HG02840 (cell line): ENCODE measurements around the gene VMP1.
"Not testable (repeated sequence)": the region's sequence is repeated elsewhere in the genome, so short reads cannot be mapped to it uniquely, and the experiment has no call there.

ENCODE experiments used
- ATAC-seq: cut with Tn5 transposase; IDR thresholded peaks from one replicate; pipeline ENCODE4 v1.9.1; 2021; ENCODE audit warnings: mild to moderate bottlenecking, moderate library complexity, moderate number of reproducible peaks; ENCODE audit not compliant: unreplicated experiment, low FRiP score

VMP1 gene

DNA sequence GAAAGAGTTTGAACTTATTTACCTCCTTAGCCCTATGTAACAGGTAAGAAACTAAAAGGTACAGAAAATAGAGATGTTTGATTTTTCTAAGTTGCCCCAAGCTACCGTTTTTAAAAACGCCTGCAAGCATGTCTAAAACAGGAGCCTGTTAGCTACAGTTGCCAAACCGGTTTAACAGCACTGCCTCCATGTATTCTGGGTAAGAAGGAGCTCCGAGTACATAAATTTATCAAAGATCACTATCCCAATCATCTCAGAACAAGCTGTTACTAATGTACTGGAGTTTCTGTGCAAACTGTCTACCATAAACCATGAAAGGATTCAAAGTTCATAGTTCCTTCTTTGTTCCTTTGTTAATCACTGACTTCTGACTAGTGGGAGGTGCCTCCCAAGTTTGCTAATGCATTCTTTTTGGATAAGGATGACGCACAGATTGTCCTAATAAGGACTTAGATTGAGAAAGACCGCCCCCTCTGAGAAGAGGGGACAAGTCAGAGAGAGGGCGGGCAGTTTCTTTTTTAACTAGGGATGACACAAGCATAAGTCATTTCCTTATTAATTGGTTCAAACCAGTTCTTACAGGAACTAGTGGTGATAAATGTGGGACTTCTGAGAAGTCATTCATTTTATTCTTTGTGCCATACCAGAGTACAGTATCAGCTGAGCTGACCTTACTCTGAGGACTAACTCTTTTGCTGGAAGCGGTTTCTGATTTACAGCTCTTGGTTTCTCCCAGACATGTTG, 130.0 kb downstream of the VMP1 start:
- ATAC-seq: peak; percentile 73

DNA sequence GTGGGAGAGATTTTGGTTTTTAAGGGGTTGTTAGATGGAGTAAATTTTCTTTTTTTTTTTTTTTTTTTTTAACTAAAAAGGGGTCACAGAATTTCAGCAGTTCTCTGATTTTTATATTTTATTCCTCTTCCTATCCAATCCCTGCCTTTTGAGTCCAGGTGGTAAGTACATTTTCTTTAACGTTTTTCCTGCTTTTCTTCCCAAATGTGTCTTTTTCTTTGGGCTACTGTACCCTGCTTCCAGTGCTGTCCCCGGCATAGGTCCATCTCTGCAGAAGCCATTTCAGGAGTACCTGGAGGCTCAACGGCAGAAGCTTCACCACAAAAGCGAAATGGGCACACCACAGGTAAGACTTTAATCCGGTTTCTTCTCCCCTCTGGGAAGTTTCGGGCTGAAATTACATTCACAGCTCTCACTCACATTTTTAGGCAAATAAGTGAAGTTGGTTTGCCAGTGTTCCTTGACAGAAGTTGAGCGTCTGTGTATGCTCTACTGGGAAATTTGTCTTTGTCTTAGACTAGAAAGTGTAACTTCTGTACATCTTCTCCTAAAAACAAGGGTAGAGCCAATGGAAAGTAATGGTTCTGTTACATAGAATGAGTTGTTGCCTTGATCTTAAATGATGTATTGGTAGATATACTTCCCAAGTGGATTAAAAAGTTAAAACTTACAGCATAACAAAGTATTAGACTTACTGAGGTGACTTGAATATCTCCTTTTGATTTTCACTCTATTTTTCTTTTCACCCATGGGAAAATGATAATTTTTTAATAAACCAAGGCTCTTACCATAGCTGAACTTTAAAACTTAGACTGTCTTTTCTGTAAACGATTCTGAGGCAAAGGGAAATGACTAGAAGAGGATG, 130.8 kb downstream of the VMP1 start:
- no peak for ATAC-seq

DNA sequence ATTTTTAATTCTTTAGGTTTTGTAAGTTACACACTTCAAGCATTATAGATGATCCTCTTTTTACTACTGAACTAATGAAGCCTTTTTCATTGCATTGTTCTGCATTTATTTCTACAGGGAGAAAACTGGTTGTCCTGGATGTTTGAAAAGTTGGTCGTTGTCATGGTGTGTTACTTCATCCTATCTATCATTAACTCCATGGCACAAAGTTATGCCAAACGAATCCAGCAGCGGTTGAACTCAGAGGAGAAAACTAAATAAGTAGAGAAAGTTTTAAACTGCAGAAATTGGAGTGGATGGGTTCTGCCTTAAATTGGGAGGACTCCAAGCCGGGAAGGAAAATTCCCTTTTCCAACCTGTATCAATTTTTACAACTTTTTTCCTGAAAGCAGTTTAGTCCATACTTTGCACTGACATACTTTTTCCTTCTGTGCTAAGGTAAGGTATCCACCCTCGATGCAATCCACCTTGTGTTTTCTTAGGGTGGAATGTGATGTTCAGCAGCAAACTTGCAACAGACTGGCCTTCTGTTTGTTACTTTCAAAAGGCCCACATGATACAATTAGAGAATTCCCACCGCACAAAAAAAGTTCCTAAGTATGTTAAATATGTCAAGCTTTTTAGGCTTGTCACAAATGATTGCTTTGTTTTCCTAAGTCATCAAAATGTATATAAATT, 132.3 kb downstream of the VMP1 start:
- no peak for ATAC-seq

DNA sequence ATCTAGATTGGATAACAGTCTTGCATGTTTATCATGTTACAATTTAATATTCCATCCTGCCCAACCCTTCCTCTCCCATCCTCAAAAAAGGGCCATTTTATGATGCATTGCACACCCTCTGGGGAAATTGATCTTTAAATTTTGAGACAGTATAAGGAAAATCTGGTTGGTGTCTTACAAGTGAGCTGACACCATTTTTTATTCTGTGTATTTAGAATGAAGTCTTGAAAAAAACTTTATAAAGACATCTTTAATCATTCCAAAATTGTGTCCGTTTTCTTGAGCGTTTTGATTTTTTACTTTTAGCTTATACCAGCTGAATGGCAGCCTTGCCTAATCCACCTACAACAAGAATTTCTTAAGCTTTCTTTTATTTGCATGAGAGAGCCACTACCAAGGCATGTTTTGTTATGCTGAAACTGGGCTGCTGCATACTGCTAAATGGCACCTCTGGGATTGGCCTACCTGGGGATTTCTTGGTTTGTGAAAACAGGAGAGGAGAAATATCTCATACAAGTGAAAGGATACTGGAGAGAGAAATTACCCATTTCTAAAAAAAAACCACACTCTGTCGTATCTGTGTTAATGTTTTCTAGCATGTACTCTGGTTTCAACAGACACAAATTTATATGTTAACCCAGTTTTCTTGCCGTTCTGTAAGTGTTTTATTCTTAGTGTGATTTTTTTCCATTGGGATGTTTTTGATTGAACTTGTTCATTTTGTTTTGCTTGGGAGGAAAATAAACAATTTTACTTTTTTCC, 133.1 kb downstream of the VMP1 start:
- no peak for ATAC-seq

DNA sequence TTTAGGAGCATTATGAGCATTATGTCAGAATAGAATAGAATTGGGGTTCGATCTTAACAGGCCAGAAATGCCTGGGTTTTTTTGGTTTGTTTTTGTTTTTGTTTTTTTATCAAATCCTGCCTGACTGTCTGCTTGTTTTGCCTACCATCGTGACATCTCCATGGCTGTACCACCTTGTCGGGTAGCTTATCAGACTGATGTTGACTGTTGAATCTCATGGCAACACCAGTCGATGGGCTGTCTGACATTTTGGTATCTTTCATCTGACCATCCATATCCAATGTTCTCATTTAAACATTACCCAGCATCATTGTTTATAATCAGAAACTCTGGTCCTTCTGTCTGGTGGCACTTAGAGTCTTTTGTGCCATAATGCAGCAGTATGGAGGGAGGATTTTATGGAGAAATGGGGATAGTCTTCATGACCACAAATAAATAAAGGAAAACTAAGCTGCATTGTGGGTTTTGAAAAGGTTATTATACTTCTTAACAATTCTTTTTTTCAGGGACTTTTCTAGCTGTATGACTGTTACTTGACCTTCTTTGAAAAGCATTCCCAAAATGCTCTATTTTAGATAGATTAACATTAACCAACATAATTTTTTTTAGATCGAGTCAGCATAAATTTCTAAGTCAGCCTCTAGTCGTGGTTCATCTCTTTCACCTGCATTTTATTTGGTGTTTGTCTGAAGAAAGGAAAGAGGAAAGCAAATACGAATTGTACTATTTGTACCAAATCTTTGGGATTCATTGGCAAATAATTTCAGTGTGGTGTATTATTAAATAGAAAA, 133.8 kb downstream of the VMP1 start:
- not testable (repeated sequence) for ATAC-seq

DNA sequence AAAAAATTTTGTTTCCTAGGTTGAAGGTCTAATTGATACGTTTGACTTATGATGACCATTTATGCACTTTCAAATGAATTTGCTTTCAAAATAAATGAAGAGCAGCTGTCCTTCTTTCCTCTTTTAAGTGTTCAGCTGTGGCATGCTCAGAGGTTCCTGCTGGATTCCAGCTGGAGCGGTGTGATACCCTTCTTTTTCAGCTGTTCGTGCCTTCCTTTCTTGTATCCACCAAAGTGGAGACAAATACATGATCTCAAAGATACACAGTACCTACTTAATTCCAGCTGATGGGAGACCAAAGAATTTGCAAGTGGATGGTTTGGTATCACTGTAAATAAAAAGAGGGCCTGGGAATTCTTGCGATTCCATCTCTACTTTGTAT, 134.4 kb downstream of the VMP1 start:
- not testable (repeated sequence) for ATAC-seq

DNA sequence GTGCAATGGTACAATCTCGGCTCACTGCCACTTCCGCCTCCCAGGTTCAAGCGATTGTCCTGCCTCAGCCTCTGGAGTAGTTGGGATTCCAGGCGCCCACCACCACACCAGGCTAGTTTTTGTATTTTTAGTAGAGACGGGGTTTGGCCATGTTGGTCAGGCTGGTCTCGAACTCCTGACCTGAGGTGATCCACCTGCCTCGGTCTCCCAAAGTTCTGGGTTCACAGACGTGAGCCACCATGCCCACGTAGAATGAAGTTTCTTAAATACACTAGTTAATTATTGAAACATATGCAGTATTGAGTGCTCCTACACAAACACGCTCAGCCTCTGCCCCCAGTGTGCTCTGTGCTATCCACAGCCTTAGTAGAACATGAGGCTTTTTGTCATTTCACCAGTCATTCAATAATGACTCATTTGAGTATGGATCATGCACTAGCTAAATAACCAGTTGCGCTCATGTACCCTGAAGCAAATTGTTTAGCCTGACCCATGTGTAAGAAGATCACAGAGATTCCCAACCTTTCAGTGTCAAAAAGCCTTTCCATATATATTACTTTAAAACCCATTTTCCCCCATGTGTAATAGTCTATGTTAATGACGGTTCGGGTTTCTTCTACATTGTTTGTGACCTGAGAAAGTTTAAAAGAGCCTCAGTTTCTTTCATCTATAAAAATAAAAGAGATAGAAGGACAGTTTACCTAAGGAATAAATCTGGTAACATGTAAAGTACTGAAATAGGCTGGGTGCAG, 135.6 kb downstream of the VMP1 start:
- ATAC-seq: no peak

DNA sequence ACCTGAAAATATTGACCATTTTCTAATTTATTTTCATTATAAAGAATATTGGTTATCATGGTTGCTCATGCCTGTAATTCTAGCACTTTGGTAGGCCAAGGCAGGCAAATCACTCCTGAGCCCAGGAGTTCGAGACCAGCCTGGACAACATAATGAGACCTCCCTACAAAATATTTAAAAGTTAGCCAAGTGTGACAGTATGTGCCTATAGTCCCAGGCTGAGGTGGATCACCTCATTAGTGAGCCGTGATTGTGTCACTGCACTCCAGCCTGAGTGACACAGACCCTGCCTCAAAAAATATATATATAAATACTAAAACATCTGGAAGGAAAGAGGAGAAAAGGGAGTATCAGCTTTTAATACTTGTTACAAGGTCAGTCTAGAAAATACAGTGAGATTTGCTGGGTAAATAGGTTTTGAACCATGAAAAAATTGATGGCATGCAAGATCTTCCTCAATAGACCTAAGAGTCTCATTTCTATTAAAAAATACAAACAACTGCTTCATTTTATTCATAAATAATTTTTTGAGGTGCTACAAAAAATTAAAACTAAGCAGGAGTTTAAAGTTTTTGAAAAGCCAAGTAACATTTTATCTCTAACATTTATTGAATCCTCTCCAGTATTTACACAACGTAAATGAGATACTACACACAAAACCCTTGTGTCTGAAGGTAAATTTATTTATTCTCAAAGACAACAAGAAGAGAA, 137.6 kb downstream of the VMP1 start:
- ATAC-seq: no peak

DNA sequence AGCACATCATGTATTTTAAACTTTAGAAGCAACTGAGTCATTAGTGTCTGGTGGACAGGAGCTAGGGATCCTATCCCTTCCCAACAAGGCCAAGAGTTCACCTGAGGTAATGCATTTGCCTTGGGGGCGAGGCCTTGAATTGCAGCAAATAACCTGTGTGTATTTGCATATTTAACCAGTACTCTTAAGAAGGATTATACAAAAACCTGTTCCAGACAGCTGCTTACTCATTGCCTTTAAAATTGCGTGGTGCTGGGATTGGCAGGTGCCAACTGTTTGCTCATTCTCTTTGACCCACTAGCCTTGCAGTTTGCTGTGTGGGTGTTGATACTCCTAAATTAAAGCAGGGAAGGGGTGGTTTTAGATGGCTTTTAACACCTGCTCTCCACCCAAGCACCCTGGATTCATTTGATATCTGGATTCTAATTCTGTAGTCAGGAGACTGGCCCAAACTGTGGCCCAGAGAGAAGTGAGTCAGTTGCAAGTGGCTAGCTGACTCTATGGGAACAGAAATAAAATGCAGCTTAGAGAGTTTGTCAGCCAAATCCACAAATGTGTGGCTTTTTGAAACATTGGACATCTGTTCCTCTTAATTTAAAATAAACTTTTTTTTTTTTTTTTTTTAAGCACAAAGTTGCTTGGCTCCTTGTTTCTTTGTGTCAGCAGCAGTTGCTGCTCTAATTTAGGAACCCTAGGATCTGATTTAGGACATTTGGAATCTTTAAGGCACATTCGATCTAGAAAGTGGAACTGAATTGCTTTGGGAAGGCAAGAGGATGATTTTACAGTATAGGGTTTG, 138.3 kb downstream of the VMP1 start:
- no peak for ATAC-seq

DNA sequence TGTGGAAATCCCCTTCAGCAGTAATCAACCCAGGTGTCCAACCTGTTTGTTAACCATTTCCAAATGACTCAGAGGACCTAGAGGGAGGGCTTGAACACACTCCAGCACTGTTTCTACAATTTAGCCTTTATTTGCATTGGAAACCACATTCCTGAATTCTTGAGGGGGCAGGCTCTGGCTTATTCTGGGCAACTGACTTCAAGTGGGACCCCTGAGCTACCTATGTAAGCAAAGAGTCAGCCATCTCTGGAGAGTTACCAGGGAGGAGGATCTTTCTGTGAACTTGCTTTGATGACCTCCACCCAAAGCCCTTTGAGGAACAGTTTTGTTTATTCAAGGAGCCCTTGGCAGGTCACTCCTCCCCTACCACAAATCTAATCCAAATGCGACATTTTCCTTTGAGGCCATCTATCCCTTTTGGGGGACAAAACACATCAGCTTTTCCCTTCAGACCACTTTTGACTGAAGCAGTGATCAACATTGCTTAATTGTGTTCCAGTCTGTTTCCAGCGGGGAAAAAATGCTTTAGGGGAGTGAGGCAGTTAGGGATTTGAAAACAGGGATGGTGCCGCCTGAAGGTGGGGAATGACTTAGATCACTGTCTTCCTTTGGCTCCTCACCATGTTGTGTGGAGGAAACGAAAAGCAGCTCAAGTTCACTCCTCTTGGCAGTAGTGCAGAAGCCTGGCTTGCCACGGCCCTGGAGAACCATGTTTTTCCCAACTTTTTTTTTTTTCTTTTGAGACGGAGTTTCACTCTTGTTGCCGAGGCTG, 139.1 kb downstream of the VMP1 start:
- ATAC-seq: no peak

DNA sequence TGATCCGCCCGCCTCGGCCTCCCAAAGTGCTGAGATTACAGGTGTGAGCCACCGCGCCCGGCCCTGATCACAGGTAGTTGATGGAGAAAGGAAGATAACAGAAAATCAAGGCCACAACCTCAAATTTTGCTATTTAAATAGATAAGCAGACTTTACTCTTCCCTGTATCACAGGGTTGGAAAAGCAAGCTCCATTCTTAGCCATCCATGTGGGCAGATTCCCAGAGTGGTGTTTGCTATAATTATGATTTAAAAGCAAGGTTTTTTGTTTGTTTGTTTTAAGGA, 140.9 kb downstream of the VMP1 start:
- ATAC-seq: no peak

DNA sequence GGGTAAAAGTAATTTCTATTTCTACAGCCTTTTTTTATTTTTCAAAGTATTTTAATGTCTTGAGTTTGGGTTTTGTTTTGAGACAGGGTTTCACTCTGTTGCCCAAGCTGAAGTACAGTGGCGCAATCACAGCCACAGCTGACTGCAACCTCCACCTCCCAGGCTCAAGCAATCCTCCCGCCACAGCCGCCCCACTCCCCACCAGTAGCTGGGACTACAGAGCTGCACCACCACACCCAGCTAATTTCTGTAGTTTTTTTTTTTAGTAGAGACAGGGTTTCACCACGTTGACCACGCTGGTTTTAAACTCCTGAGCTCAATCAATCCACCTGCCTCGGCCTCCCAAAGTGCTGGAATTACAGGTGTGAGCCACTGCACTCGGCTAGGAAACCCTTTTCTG, 141.3 kb downstream of the VMP1 start:
- ATAC-seq: no peak

DNA sequence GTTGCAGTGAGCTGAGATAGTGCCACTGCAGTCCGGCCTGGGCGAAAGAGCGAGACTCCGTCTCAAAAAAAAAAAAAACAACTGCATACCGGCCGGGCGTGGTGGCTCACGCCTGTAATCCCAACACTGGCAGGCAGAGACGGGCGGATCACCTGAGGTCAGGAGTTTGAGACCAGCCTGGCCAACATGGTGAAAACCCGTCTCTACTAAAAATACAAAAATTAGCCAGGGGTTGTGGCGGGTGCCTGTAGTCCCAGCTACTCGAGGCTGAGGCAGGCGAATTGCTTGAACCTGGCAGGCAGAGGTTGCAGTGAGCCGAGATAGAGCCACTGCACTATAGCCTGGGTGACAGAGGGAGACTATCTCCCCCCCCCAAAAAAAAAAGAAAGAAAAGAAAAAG, 142.9 kb downstream of the VMP1 start:
- ATAC-seq: not testable (repeated sequence)

DNA sequence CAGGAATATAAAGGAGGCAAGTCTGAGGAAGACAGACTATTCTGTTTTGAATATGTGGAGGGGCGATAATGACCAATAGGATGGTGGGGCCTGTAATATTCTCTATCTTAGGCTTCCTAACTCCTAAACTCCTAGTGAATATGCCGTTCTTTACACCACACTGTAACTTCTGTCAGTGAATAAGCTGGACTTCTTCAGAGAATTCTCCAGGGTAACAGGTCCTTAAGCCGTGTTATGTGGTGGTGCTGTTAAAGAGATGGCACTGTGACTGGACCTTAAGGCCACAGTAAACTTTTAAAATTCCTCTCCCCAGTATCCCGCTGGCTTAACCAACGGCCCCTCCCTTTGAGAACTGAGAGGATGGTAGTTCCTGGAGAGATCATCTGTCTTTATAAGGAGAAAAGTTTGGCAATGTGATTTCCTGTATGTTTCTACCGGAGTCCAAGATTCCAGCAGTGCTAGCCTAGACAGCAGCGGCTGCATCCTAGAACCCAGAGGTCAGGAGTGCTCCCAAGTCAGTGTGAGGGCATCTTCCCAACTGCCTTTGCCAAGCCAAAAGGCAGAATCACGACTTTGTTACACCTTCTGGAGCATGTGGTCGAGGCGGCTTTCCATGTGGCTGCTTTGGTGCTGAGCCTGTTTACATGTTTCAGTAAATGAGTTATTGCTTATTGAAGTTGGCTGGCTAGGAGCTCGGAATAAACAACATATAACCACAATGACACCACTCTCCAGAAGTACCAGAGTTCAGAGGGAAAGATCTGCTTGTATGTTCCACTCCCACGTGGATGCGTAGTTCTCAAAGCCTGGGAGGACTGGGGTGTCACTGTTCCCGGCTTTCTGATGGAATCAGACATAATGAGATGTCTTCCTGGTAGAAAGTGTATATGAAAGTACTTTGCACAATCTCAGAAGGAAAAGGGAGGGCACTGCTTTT, 144.3 kb downstream of the VMP1 start:
- no peak for ATAC-seq

DNA sequence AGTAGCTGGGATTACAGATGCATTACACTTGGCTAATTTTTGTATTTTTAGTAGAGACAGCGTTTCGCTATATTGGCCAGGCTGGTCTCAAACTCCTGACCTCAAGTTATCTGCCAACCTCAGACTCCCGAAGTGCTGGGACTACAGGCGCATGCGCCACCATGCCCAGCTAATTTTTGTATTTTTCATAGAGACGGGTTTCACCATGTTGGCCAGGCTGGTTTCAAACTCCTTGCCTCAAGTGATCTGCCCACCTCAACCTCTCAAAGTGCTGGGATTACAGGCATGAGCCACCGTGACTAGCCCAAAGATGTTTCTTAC, 145.4 kb downstream of the VMP1 start:
- ATAC-seq: not testable (repeated sequence)
